HEK293T (cell line): Measurements from ENCODE around the gene PHACTR3.

Source experiments
- FOXK2 ChIP-seq: fragments of 450-650 bp; IDR thresholded peaks from 2 replicates; pipeline ENCODE4 v1.6.1; 2016; ENCODE audit warnings: mild to moderate bottlenecking
- SUZ12 ChIP-seq: fragments of 450-650 bp; IDR thresholded peaks from 2 replicates; pipeline ENCODE4 v1.6.1; 2016; ENCODE audit warnings: mild to moderate bottlenecking

GRCh38 chr20:59678288-59678687 lies 73.9 kb downstream of the PHACTR3 start:
- TF ChIP-seq SUZ12 (no peak), FOXK2 (no peak)
